Adrenal gland (tissue), 12 donors: ENCODE data around the gene MYO10. TPM values are rescaled to one million over a fixed set of nuclear protein-coding genes. Genes with fewer than 3 reads are reported as not detected.

Experiments
- DNase-seq, 7 donors: peaks; one replicate each; pipeline ENCODE4 v3.0.0-alpha.2; 2019 to 2020
- H3K27ac ChIP-seq, 5 donors: fragments of 200-600 bp; sonication (generic) in 4 of 5; 1 replicate in 3 of 5; 2 replicates in 2 of 5; pipeline versions ENCODE4 v1.5.1 to v1.8.0; 2016 to 2020; ENCODE audit warnings: mild to moderate bottlenecking in 1 of 5
- H3K27me3 ChIP-seq: fragments of 200-600 bp; 2 replicates; pipeline ENCODE4 v1.8.0; 2021
- H3K36me3 ChIP-seq, 2 donors: fragments of 200-600 bp; replicated peaks in 1 of 2; 1 replicate in 1 of 2; 2 replicates in 1 of 2; pipeline versions ENCODE4 v1.5.1 to v1.8.0; 2018 to 2022
- H3K4me1 ChIP-seq, 2 donors: fragments of 200-600 bp; replicated peaks in 1 of 2; 1 replicate in 1 of 2; 2 replicates in 1 of 2; pipeline versions ENCODE4 v1.5.1 to v1.8.0; 2018 to 2021
- H3K4me3 ChIP-seq, 4 donors: fragments of 200-600 bp; sonication (generic) in 3 of 4; one replicate each; pipeline ENCODE4 v1.5.1; 2016 to 2018
- H3K9me3 ChIP-seq, 3 donors: fragments of 200-600 bp; sonication (generic) in 1 of 3; replicated peaks in 1 of 3; 1 replicate in 2 of 3; 2 replicates in 1 of 3; pipeline versions ENCODE4 v1.5.1 to v1.8.0; 2016 to 2021
- CTCF ChIP-seq, 6 experiments: fragments of 450-650 bp in 4 of 6; fragments of 200-600 bp in 2 of 6; sonication (generic) in 1 of 6; IDR thresholded peaks; 1 replicate in 5 of 6; 2 replicates in 1 of 6; pipeline versions ENCODE4 v1.5.1 to v1.8.0; 2016 to 2021; ENCODE audit warnings: antibody characterized with exemption in 6 of 6, mild to moderate bottlenecking in 2 of 6, moderate library complexity in 1 of 6
- POLR2A ChIP-seq, 2 donors: fragments of 450-650 bp; IDR thresholded peaks; one replicate each; pipeline ENCODE4 v1.6.1; 2017; ENCODE audit warnings: antibody characterized with exemption in 2 of 2, mild to moderate bottlenecking in 2 of 2, moderate library complexity in 1 of 2
- WGBS, 4 donors: extraction: QIAGEN DNeasy Blood & Tissue Kit in 2 of 4; methylation state at CpG; one replicate each; pipeline versions ENCODE4 v1.1.5 to v1.1.7; 2013 to 2017; 5-methylcytosine and 5-hydroxymethylcytosine counted together
- intact Hi-C, 2 donors: fragments of 100-400 bp; cut with DNase I; formaldehyde crosslinking; loops; one replicate each; pipeline versions ENCODE4 v1.14.1 to v1.15.0; 2022 to 2023
- polyA plus RNA-seq, 3 donors: library from polyadenylated mRNA; stranded (reverse); fragments of 200-250 nt in 2 of 3; fragments of 350-450 nt in 1 of 3; fragmentation: Illumina TruSeq in 1 of 3; extraction: RNeasy Lipid Tissue Mini Kit (QIAGEN cat#74804) in 1 of 3; gene quantifications; one replicate each; pipeline ENCODE4 v1.2.3, GENCODE V29; 2013 to 2014
- total RNA-seq, 9 donors: library from RNA; depleted of rRNA in 4 of 9; stranded (reverse); fragments of >200 nt in 4 of 9; fragments of 120-200 nt in 1 of 9; fragmentation: NEBNext Ultra II Directional in 1 of 9; extraction: Animal tissue kit (Norgen Biotek cat#: 25700) in 1 of 9; gene quantifications; one replicate each; pipeline versions ENCODE4 v1.1.0 to v1.2.4, GENCODE V29; 2013 to 2023
- donor health status: healthy with polysubstance abuse.
- donor health status: Bipolar disorder and iron deficiency.
- donor health status: DM: yes; HTN: yes; CAD: no.
- donor health status: DM: no; HTN: no; CAD: no.
- donor health status: DM: no; HTN: no; CAD: no.
- donor health status: DM: yes; HTN: yes; CAD: no.

MYO10 gene
- total and polyA plus RNA-seq, 12 donors: 2.2 to 38.9 (median 10.5) TPM

GRCh38 chr5:16737620-16738364, 198.3 kb downstream of the MYO10 start:
- H3K36me3 ChIP-seq: no peaks in the 10 kb centered on the region
- TF ChIP-seq POLR2A (IDR thresholded peaks at IDR 0.05) (no peak), CTCF (IDR thresholded peaks at IDR 0.05) (no peak)
- no peaks in the 10 kb centered on the region for H3K9me3 ChIP-seq
- H3K27ac ChIP-seq: no peak overlapping the region
- intact Hi-C loops: no loop called here
- H3K4me3 ChIP-seq: no peak overlapping the region
- DNase-seq: no peak
- no peaks in the 10 kb centered on the region for H3K4me1 ChIP-seq
- 72 to 80% (median 77%) methylated on average over 11 of the region's 11 CpGs for WGBS, 4 donors
- H3K27me3 ChIP-seq: no peaks in the 10 kb centered on the region

GRCh38 chr5:16737209-16737608, 198.9 kb downstream of the MYO10 start:
- H3K27me3 ChIP-seq: no peaks in the 10 kb centered on the region
- intact Hi-C loops: no loop called here
- TF ChIP-seq CTCF (IDR thresholded peaks at IDR 0.05) (no peak), POLR2A (IDR thresholded peaks at IDR 0.05) (no peak)
- 41 to 60% (median 46%) methylated on average over 3 of the region's 3 CpGs for WGBS, 4 donors
- no peaks in the 10 kb centered on the region for H3K4me1 ChIP-seq
- DNase-seq: no peak
- no peak overlapping the region for H3K4me3 ChIP-seq
- H3K27ac ChIP-seq: no peak overlapping the region
- no peaks in the 10 kb centered on the region for H3K9me3 ChIP-seq
- no peaks in the 10 kb centered on the region for H3K36me3 ChIP-seq

- H3K4me1 ChIP-seq: no peaks in the 10 kb centered on the region
- peak in 4 of 7 donors; percentile 11 to 27 (median 26) for DNase-seq
- H3K9me3 ChIP-seq: no peaks in the 10 kb centered on the region
- TF ChIP-seq POLR2A (IDR thresholded peaks at IDR 0.05): no peak
- TF ChIP-seq CTCF (IDR thresholded peaks at IDR 0.05): no peak
- H3K27ac ChIP-seq: no peak overlapping the region
- H3K27me3 ChIP-seq: no peaks in the 10 kb centered on the region
- WGBS, 4 donors: 63 to 66% (median 65%) methylated on average over 14 of the region's 14 CpGs
- intact Hi-C loops: no loop called here
- H3K4me3 ChIP-seq: no peak overlapping the region
- no peaks in the 10 kb centered on the region for H3K36me3 ChIP-seq
Measured at GRCh38 chr5:16736158-16736995, 199.7 kb downstream of the MYO10 start.
